Activated naive CD8-positive, alpha-beta T cell treated with anti-CD3 and anti-CD28 coated beads for 36 hours (primary cell): ENCODE data around the gene RNU5B-1. TPM values are rescaled to one million over a fixed set of nuclear protein-coding genes. Genes with fewer than 3 reads are reported as not detected.

Experiments used
- DNase-seq: peaks from one replicate; pipeline ENCODE4 v3.0.0; 2021
- H3K27ac Mint-ChIP-seq: one replicate; pipeline ENCODE4 v1.8.0; 2022; ENCODE audit warnings: mild to moderate bottlenecking, moderate library complexity, mixed read lengths
- H3K27me3 Mint-ChIP-seq: one replicate; pipeline ENCODE4 v1.8.0; 2022; ENCODE audit warnings: mild to moderate bottlenecking, mixed read lengths
- H3K36me3 Mint-ChIP-seq: one replicate; pipeline ENCODE4 v1.8.0; 2021; ENCODE audit warnings: mild to moderate bottlenecking, mixed read lengths
- H3K4me1 Mint-ChIP-seq: one replicate; pipeline ENCODE4 v1.8.0; 2021; ENCODE audit warnings: mixed read lengths
- H3K4me3 Mint-ChIP-seq: one replicate; pipeline ENCODE4 v1.8.0; 2022; ENCODE audit warnings: mild to moderate bottlenecking, moderate library complexity, mixed read lengths
- H3K9me3 Mint-ChIP-seq: one replicate; pipeline ENCODE4 v1.8.0; 2022; ENCODE audit warnings: mixed read lengths
- total RNA-seq, 2 experiments: library from RNA; stranded (reverse); gene quantifications; one replicate each; pipeline ENCODE4 v1.2.3, GENCODE V29; 2021

Gene RNU5B-1
- total RNA-seq, 2 experiments from 2014 or later = 11.6 TPM; not detected in 1

DNA sequence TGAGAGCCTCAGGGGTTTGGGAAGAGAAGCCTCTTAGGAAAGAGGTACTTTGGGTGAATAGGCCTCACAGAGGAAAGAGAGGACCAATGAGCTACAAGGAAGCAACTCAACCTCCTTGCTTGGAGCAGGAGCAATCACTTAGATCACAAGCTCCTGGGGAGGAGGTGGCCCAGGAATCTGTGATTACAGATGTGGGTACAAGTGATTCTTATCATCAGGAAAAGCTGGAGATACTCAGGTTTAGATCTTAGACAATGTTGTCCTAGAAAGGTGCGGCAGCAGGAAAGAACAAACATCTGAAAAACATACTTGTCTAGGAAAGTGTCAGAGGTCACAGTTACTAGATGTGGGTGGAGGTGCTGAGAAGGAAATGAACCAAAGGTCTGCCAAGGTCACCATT, 26.0 kb upstream of the RNU5B-1 start:
- H3K4me1 Mint-ChIP-seq = peaks cover 41% of the 10 kb centered on the region
- H3K36me3 Mint-ChIP-seq = peaks cover 17% of the 10 kb centered on the region
- no peaks in the 10 kb centered on the region for H3K27me3 Mint-ChIP-seq
- H3K9me3 Mint-ChIP-seq = no peaks in the 10 kb centered on the region
- no peak overlapping the region for H3K4me3 Mint-ChIP-seq
- H3K27ac Mint-ChIP-seq = peak overlapping the region; percentile 0
- DNase-seq = no peak

DNA sequence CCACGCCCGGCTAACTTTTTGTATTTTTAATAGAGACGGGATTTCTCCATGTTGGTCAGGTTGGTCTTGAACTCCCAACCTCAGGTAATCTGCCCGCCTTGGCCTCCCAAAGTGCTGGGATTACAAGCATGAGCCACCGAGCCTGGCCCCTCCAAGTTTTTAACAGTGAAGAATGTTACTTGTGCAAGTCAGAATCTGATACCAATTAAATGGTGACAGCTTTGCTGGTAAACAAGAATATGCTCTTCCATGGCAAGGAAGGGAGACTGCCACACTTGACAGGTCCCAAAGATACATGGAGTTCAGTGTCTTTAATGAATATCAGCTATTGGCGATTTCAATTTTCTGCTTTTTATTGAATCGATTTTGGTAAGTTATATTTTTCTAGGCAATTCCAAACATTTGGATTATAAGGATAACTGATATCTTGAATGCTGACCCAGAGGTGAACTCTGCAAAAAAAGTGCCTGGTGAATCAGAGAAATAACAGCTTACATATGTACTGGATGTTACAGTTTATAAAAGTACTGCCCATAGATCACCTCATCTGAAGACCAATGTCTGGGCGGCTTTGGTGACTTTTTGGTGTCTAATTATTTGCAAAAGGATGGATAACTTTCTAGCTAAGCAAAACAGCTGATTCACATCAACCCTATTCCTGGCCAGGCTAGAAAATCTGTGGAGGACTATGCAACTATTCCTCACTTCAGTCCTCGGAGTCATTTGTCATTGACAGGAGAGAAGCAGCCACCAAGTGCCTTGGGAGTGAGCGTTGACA, 19.0 kb upstream of the RNU5B-1 start:
- no peaks in the 10 kb centered on the region for H3K27me3 Mint-ChIP-seq
- H3K9me3 Mint-ChIP-seq = no peaks in the 10 kb centered on the region
- H3K4me3 Mint-ChIP-seq = peak overlapping the region; percentile 85
- peak overlapping the region; percentile 82 for H3K27ac Mint-ChIP-seq
- H3K36me3 Mint-ChIP-seq = peaks cover 11% of the 10 kb centered on the region
- DNase-seq = no peak
- H3K4me1 Mint-ChIP-seq = peaks cover 30% of the 10 kb centered on the region

DNA sequence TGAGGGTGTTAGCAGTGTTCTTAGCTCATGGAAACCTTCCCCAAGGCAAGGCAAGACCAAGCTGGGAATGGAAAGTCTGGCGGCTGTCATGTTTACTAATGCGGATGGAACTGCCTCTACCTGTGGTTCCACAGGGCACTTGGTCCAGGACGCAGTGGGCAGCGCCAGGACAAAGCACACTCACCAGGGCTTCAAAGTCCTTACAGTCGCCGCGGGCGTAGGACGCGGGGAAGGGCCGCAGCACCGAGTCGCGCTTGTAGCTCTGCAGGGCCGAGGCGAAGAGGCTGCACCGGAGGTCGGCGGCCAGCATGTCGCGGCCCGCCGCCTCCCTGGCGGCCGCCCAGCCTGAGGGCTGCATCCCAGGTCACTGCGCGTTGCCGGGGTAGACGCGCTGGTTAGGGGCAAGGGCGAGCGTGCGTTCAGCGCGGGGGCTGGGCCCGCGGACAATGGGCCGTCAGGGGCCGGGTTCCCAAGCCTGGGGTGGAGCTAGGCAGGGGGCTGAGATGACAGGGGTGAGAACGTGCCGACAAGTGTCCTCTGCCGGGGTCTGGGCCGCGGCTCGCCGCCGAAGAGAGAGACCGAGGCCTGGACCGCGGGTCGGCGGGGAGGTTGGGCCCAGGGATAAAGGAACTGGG, 18.3 kb upstream of the RNU5B-1 start:
- Mint-ChIP-seq H3K27ac (peak overlapping the region; percentile 82), H3K27me3 (no peaks in the 10 kb centered on the region), H3K9me3 (no peaks in the 10 kb centered on the region), H3K4me1 (peaks cover 26% of the 10 kb centered on the region), H3K36me3 (peaks cover 11% of the 10 kb centered on the region), H3K4me3 (peak overlapping the region; percentile 85)
- peak; percentile 43 for DNase-seq

DNA sequence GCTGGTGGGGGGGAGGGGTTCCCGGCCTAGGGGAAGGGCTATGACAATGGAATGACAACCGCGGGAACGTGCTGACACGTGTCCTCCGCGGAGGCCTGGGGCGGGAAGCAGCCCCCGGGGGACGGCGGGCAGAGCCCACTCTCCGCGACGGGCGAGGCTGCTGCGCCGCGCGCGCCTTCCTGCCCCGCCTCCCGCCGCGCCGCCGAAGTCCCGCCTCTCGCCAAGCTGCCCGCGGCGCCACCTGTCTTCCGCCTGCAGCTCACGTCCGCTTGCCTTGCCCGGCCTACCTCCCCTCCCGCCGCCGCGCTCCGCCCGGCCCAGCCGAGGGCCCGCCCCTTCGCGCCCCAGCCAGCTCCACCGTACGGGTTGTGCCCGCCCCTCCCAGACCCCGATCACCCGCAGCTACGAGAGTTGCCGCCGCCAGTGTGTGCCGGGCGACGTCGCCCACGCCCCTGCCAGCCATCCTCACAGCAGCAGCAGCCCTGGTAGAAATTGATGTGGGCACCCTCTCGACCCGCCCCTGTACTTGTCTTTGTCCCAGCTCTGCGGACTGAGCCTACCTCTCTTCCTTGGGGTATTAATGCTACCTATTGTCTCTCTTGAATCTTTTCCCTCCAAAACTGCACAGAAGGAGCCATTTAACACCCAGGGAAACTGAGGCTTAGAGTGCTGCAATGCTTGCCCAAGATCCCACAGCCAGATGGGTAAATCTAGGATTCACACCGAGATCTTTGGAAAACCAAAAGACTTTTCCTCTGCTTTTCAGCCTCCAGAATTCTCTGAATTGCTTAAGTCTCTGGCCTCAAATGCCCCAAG, 17.6 kb upstream of the RNU5B-1 start, which contains the start of gene PARP16:
Gene PARP16, minus strand, starts transcription at position 180 of the 816 bp plus-strand sequence. CDS start 457 bp downstream, outside the sequence.
- peak within 1 kb of the TSS; percentile 85 for H3K4me3 Mint-ChIP-seq
- H3K36me3 Mint-ChIP-seq = peaks cover 11% of the 10 kb centered on the region
- H3K27me3 Mint-ChIP-seq = no peaks in the 10 kb centered on the region
- peaks cover 26% of the 10 kb centered on the region for H3K4me1 Mint-ChIP-seq
- peak within 1 kb of the TSS; percentile 82 for H3K27ac Mint-ChIP-seq
- H3K9me3 Mint-ChIP-seq = no peaks in the 10 kb centered on the region
- peak; percentile 96 for DNase-seq

DNA sequence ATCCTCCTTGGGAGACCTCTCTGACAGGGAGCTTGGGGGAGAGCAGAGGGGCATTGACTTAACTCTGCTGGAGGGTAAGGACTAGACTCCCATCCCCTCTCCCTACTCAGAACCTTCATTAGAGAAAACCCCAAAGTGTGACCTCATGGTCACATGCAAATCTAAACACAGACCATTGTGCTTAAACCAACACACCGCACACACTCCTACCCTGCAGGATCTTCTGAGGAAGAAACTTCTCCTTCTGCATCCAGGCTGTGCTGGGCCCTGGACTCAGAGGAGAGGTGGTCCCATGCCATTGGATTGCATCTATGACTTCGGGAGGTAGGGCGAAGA, 17.0 kb upstream of the RNU5B-1 start:
- DNase-seq = no peak

DNA sequence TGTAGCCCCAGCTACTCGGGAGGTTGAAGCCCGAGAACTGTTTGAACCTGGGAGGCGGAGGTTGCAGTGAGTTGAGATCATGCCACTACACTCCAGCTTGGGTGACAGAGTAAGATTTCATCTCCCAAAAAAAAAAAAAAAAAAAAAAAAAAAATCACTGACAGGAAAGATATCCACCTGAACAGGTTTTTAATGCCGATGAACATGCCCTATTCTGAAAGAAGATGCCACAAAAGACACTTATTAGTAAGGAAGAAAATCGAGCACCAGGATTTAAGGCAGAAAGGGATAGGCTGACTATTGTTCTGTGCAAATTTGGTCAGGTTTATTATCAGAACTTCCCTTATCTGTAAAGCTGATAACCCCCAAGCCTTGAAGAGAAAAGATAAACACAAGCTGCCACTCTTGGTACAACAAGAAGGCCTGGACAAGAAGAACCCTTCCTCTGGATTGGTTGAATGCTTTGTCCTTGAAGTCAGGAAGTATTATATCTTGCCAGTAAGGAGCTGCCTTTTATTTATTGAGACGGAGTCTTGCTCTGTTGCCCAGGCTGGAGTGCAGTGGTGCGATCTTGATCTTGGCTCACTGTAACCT, 15.1 kb upstream of the RNU5B-1 start:
- no peaks in the 10 kb centered on the region for H3K36me3 Mint-ChIP-seq
- DNase-seq = no peak
- no peaks in the 10 kb centered on the region for H3K9me3 Mint-ChIP-seq

More for the DNA sequence above, 17.0 kb upstream of the RNU5B-1 start:
- peak overlapping the region; percentile 85 for H3K4me3 Mint-ChIP-seq
- no peaks in the 10 kb centered on the region for H3K27me3 Mint-ChIP-seq
- H3K4me1 Mint-ChIP-seq = peaks cover 24% of the 10 kb centered on the region
- H3K9me3 Mint-ChIP-seq = no peaks in the 10 kb centered on the region
- peak overlapping the region; percentile 80 for H3K27ac Mint-ChIP-seq
- H3K36me3 Mint-ChIP-seq = peaks cover 6% of the 10 kb centered on the region

DNA sequence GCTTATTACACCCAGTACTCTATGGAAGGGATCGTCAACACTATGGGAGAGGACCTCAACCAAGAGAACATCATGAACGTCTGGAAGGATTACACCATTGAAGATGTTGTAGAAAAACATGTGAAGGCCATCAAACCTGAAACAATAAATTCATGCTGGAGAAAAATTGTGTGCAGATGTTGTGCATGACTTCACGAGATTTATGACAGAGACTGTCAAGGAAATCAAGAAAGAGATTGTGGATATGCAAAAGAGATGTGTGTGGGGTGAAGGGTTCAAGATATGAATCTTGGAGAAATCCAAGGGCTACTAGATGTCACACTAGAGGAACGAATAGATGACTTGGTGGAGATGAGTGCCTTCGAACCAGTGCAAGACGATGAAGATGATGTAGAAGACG, 14.2 kb upstream of the RNU5B-1 start:
- Mint-ChIP-seq H3K9me3 (no peaks in the 10 kb centered on the region), H3K36me3 (no peaks in the 10 kb centered on the region), H3K4me3 (no peak overlapping the region), H3K27ac (no peak overlapping the region), H3K4me1 (peaks cover 21% of the 10 kb centered on the region), H3K27me3 (no peaks in the 10 kb centered on the region)
- no peak for DNase-seq

More for the DNA sequence above, 15.1 kb upstream of the RNU5B-1 start:
- peaks cover 19% of the 10 kb centered on the region for H3K4me1 Mint-ChIP-seq
- no peak overlapping the region for H3K4me3 Mint-ChIP-seq
- H3K27ac Mint-ChIP-seq = no peak overlapping the region
- no peaks in the 10 kb centered on the region for H3K27me3 Mint-ChIP-seq

DNA sequence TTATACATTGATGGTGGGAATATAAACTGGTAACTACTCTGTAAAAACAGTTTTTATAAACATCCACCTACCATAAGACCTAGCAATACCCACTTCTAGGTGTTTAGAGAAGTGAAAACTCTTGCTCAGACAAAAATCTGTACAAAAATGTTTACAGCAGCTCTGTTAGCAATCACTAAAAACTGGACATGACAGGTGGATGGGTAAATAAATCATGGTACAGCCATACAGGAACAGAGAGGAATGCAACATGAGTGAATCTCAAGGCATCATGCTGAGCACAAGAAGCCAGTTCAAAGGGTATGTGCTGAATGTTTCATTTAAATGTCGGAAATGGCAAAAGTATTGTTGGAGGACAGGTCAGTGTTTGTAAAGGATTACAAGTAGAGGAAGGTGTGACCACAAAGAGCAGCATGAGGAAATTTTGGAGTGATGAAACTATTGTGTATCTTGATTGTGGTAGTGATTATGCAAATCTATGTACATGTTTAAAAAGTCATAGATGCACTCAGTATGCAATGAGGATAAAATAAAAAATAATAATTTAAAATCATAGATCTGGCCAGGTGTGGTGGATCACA, 11.4 kb upstream of the RNU5B-1 start:
- no peak for DNase-seq
- Mint-ChIP-seq H3K36me3 (no peaks in the 10 kb centered on the region), H3K9me3 (no peaks in the 10 kb centered on the region), H3K4me1 (peaks cover 22% of the 10 kb centered on the region), H3K4me3 (no peak overlapping the region), H3K27ac (no peak overlapping the region), H3K27me3 (no peaks in the 10 kb centered on the region)

DNA sequence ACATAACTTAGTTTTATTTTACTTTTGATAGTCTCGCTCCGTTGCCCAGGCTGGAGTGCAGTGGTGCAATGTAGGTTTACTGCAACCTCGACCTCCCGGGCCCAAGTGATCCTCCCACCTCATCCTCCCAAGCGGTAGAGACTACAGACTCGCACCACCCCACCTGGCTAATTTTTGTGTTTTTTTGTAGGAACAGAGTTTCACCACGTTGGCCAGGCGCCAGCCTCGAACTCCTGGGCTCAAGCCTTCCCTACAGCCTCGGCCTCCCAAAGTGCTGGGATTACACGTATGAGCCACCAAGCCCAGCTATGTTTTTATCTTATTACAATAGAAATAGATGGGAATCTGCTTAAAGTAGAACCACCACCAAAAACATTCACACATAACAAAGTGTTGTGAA, 5.7 kb upstream of the RNU5B-1 start:
- no peak for DNase-seq
- Mint-ChIP-seq H3K4me1 (peaks cover 32% of the 10 kb centered on the region), H3K27ac (peak overlapping the region; percentile 52), H3K4me3 (peak overlapping the region; percentile 83), H3K27me3 (no peaks in the 10 kb centered on the region), H3K9me3 (no peaks in the 10 kb centered on the region), H3K36me3 (no peaks in the 10 kb centered on the region)

DNA sequence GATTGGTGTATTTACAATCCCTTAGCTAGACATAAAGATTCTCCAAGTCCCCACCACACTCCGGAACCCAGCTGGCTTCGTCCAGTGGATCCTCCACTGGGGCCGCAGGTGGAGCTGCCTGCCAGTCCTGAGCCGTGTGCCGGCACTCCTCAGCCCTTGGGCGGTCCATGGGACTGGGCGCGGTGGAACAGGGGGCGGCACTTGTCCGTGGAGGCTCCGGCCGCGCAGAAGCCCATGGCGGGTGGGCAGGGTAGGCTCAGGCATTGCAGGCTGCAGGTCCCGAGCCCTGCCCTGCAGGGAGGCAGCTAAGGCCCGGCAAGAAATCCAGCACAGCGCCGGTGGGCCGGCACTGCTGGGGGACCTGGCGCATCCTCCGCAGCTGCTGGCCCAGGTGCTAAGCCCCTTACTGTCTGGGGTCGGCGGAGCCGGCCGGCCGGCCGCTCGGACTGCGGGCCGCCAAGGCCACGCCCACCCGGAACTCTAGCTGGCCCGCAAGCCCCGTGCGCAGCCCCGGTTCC, 3.5 kb upstream of the RNU5B-1 start:
- no peak for DNase-seq
- Mint-ChIP-seq H3K27ac (no peak overlapping the region), H3K27me3 (peaks cover 7% of the 10 kb centered on the region), H3K9me3 (no peaks in the 10 kb centered on the region), H3K4me1 (peaks cover 37% of the 10 kb centered on the region), H3K36me3 (no peaks in the 10 kb centered on the region), H3K4me3 (no peak overlapping the region)

DNA sequence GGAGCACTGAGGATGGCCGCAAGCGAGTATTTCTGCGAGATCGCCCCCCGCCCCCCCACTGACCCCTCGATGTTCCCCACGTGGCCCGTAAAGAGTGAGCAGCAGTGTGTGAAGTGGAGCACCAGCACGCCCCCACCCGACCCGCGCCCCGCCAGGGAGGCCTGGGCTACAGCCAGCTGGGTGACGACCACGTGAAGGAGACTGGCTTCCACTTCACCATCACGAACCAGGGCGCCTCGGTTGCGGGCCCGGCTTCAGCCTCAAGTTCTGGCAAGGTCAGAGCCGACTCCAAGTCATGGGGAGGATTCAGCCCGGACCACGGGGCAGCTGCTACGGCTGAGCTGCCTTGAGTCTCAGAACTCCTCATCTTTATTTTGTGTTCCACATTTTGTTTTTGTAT, 2.4 kb upstream of the RNU5B-1 start:
- peaks cover 35% of the 10 kb centered on the region for H3K4me1 Mint-ChIP-seq
- H3K27ac Mint-ChIP-seq = no peak overlapping the region
- peaks cover 7% of the 10 kb centered on the region for H3K27me3 Mint-ChIP-seq
- DNase-seq = no peak
- no peak overlapping the region for H3K4me3 Mint-ChIP-seq
- no peaks in the 10 kb centered on the region for H3K9me3 Mint-ChIP-seq
- no peaks in the 10 kb centered on the region for H3K36me3 Mint-ChIP-seq

DNA sequence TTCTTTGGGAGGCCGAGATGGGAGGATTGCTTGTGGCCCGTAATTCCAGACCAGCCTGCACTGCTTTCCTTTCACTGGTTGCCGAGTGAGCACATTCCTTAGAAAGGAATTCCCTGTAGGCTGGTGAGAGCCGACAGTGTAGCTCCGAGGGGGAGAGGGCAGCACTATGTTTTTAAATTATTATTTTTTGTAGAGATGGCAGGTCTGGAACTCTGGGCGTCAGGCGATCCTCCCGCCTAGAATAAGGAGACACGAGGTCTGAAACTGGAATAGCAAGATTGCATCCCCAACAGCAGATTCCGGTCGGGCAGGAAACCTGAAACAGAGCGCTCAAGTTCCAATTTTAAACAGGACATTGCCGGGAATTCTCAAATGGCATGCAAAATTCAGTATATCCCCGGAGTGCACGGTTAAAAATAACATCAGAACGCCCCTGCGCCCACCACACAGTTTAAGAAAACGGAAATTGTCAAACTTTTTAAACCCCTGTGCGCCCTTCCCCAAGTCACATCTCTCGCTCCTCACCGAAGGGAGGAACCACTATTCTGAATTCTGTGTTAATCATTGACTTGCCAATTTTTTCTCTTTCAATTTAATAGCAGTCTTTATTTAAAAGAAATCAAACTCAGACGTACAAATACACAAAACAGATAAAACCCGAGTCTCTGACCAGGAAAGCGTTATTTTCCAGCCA, 643 bp upstream of the RNU5B-1 start:
- Mint-ChIP-seq H3K4me3 (peak overlapping the region; percentile 93), H3K9me3 (no peaks in the 10 kb centered on the region), H3K36me3 (no peaks in the 10 kb centered on the region), H3K27ac (peak overlapping the region; percentile 97), H3K27me3 (peaks cover 7% of the 10 kb centered on the region), H3K4me1 (peaks cover 29% of the 10 kb centered on the region)
- DNase-seq = no peak

DNA sequence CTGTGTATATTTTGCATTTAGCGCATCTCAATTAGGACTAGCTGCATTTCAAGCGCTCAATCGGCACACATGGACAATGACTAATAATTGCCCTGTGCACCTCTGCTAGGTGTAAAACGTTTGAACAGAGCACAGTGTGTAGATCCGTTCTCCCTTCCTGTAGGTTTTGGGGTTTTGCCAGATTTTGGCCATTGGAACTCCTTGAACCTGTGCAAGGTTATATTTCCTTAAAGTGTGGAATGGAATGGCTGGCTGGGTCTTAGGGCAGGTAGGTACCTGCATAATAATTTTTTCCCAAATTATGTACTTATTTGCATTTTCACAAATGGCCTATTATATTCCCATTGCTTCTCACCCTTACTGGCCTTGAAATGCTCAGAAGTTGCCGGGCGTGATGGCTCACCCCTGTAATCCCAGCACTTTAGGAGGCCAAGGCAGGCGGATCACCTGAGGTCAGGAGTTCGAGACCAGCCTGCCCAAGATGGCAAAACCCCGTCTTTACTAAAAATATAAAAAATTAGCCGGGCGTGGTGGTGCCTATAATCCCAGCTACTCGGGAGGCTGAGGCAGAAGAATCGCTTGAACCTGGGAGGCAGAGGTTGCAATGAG, 777 bp downstream of the RNU5B-1 start:
- Mint-ChIP-seq H3K27me3 (peaks cover 7% of the 10 kb centered on the region), H3K4me3 (peak overlapping the region; percentile 93), H3K27ac (peak overlapping the region; percentile 97), H3K4me1 (peaks cover 24% of the 10 kb centered on the region), H3K36me3 (no peaks in the 10 kb centered on the region), H3K9me3 (no peaks in the 10 kb centered on the region)
- DNase-seq = no peak

DNA sequence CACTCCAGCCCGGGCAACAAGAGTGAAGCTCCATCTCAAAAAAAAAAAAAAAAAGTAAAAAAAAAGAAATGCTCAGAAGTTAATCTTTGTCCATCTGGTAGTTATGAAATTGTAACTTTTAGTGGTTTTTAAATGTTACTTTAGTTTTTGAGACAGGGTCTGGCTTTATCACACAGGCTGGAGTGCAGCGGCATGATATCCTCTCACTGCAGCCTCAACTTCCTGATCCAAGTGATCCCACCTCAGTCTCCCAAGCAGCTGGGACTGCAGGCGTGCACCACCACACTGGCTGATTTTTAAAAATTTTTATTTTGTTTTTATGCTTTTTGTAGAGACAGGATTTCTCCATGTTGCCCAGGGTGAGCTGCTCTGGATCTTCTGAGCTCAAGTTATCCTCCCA, 1.3 kb downstream of the RNU5B-1 start:
- no peaks in the 10 kb centered on the region for H3K36me3 Mint-ChIP-seq
- peaks cover 7% of the 10 kb centered on the region for H3K27me3 Mint-ChIP-seq
- no peak overlapping the region for H3K27ac Mint-ChIP-seq
- no peak for DNase-seq
- H3K4me3 Mint-ChIP-seq = no peak overlapping the region
- H3K9me3 Mint-ChIP-seq = no peaks in the 10 kb centered on the region
- H3K4me1 Mint-ChIP-seq = peaks cover 20% of the 10 kb centered on the region
